MM.1S (cell line): ENCODE results near the gene TNFAIP8.

Experiments
- DNase-seq: peaks from one replicate; pipeline ENCODE4 v3.0.0-alpha.2; 2015
- H2AFZ ChIP-seq: fragments of 300-600 bp; sonication (generic); 2 replicates; pipeline ENCODE4 v1.6.0; 2016; ENCODE audit warnings: antibody characterized with exemption, low read length
- H3F3A ChIP-seq: fragments of 300-600 bp; sonication (generic); 2 replicates; pipeline ENCODE4 v1.6.1; 2016; ENCODE audit warnings: mild to moderate bottlenecking, antibody characterized with exemption, low read length, moderate library complexity, mixed read lengths; ENCODE audit not compliant: insufficient read depth
- H3K27ac ChIP-seq: fragments of 300-600 bp; sonication (generic); 2 replicates; pipeline ENCODE4 v1.5.1; 2016; ENCODE audit warnings: mild to moderate bottlenecking, low read length
- H3K27me3 ChIP-seq: fragments of 300-600 bp; sonication (generic); replicated peaks from 2 replicates; pipeline ENCODE4 v1.6.0; 2016; ENCODE audit warnings: low read length; ENCODE audit not compliant: insufficient read depth
- H3K36me3 ChIP-seq: fragments of 300-600 bp; sonication (generic); replicated peaks from 2 replicates; pipeline ENCODE4 v1.6.1; 2016; ENCODE audit warnings: mild to moderate bottlenecking, low read length, mixed read lengths; ENCODE audit not compliant: insufficient read depth
- H3K4me1 ChIP-seq: fragments of 300-600 bp; sonication (generic); 2 replicates; pipeline ENCODE4 v1.6.1; 2016; ENCODE audit warnings: low read length, mixed read lengths
- H3K4me2 ChIP-seq: fragments of 300-600 bp; sonication (generic); 2 replicates; pipeline ENCODE4 v1.6.0; 2016; ENCODE audit warnings: low read depth, low read length
- H3K4me3 ChIP-seq: fragments of 300-600 bp; sonication (generic); 2 replicates; pipeline ENCODE4 v1.5.1; 2016; ENCODE audit warnings: low read length, mixed read lengths
- H3K79me2 ChIP-seq: fragments of 300-600 bp; sonication (generic); 2 replicates; pipeline ENCODE4 v1.6.1; 2016; ENCODE audit warnings: mixed run types, low read length, mixed read lengths
- H3K9ac ChIP-seq: fragments of 300-600 bp; sonication (generic); 2 replicates; pipeline ENCODE4 v1.6.1; 2016; ENCODE audit warnings: low read length, mixed read lengths
- H3K9me2 ChIP-seq: fragments of 300-600 bp; sonication (generic); replicated peaks from 2 replicates; pipeline ENCODE4 v1.6.1; 2016; ENCODE audit warnings: mild to moderate bottlenecking, low read length, mixed read lengths; ENCODE audit not compliant: insufficient read depth
- H3K9me3 ChIP-seq: fragments of 300-600 bp; sonication (generic); replicated peaks from 2 replicates; pipeline ENCODE4 v1.6.1; 2016; ENCODE audit warnings: mild to moderate bottlenecking, low read length, mixed read lengths; ENCODE audit not compliant: insufficient read depth
- H4K20me1 ChIP-seq: fragments of 300-600 bp; sonication (generic); 2 replicates; pipeline ENCODE4 v1.6.1; 2016; ENCODE audit warnings: mild to moderate bottlenecking, low read length, moderate library complexity, mixed read lengths; ENCODE audit not compliant: insufficient read depth
- CTCF ChIP-seq: fragments of 300-600 bp; sonication (generic); IDR thresholded peaks from 2 replicates; pipeline ENCODE4 v1.5.1; 2016; ENCODE audit warnings: antibody characterized with exemption, low read length, mixed read lengths
- EZH2 ChIP-seq: fragments of 300-600 bp; sonication (generic); optimal IDR thresholded peaks from 2 replicates; pipeline ENCODE3; 2017; ENCODE audit warnings: low read depth, mild to moderate bottlenecking, antibody characterized with exemption, low read length, mixed read lengths
- EZH2phosphoT487 ChIP-seq: fragments of 300-600 bp; sonication (generic); IDR thresholded peaks from 2 replicates; pipeline ENCODE4 v1.6.1; 2018; ENCODE audit warnings: antibody characterized with exemption, low read length

TNFAIP8 gene

DNA sequence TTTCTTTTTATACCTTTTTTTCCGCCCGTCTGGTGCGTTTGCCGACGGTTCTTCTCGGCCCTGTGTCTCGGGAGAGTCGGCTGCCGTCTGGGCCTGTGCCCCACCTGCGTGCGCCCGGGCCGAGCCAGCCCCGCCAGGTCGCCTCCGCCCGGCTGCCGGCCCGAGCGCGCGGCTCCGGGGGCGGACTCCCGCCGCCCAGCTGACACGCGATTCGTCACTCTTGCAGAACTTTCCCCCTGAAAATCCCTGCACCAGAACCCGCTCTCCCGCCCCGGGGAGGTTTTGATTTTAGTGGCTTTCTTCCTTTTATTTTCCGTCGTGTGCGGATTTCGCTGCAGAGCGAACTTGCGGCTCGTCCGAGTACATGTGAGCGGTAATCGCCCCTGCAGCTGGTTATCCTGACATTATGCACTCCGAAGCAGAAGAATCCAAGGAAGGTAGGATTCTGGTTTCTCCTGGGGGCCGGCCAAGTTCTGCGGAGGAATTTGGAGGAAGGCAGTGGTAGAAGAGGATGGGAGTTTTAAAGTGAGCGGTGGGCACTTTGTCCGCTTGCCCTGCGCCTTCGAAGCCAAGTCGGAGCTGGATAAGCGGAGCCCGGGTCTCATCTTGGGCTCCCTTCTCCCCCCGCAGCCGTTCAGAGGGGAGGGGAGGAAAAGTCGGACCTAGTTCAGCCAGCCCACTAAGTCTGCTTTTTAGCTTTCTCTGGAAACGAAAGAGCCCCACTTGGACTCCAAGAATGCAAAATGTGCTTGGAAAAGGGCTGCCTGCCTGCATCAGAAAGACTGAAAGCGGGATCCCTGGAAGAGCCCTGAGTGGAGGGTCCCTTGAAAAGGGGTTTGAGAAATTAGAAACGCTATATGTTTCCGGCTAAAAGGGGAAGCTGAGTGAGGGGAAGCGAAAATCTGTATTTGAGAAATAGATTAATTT, at the start of gene TNFAIP8:
Gene TNFAIP8, plus strand, starts transcription at position 335 of the 927 bp plus-strand sequence. Its CDS starts 72 bp downstream, at position 407.
- H4K20me1 ChIP-seq, result peaks cover 78% of the 10 kb centered on the region
- DNase-seq, result no peak
- H3F3A ChIP-seq, result peaks cover 25% of the 10 kb centered on the region
- H3K79me2 ChIP-seq, result peaks cover 100% of the 10 kb centered on the region
- peaks cover 7% of the 10 kb centered on the region; the same call in 1 of the 2 replicates for H3K36me3 ChIP-seq
- no peak within 1 kb of the TSS for H3K4me3 ChIP-seq
- no peak for TF ChIP-seq EZH2
- TF ChIP-seq EZH2phosphoT487, result no peak
- TF ChIP-seq CTCF, result no peak
- H3K4me1 ChIP-seq, result peaks cover 30% of the 10 kb centered on the region
- H3K27me3 ChIP-seq, result no peaks in the 10 kb centered on the region
- H3K9ac ChIP-seq, result no peak within 1 kb of the TSS
- H3K9me2 ChIP-seq, result no peaks in the 10 kb centered on the region
- no peak within 1 kb of the TSS for H3K4me2 ChIP-seq
- no peaks in the 10 kb centered on the region for H3K9me3 ChIP-seq
- H2AFZ ChIP-seq, result no peak within 1 kb of the TSS
- H3K27ac ChIP-seq, result no peak within 1 kb of the TSS

DNA sequence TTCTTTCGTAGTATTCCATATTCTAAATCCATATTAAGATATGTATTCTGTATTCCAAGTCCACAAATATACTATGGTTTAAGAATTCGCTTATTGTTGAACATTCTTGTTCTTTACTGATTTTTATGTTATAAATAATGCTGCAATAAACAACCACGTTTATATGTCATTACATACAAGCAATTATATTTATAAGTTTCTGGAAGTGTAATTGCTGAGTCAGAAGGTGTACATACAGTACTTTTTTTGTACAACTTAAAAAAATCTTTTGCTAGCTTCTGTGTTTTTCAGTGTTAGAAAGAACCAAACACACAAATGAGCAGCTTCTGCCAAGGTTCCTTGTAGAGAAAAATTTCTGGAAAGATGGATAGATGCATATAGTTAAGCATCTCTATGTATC, 48.6 kb upstream of the TNFAIP8 start:
- no peak overlapping the region for H2AFZ ChIP-seq
- H3K4me3 ChIP-seq, result no peak overlapping the region
- no peaks in the 10 kb centered on the region for H3K36me3 ChIP-seq
- H3F3A ChIP-seq, result peaks cover 29% of the 10 kb centered on the region
- no peak for DNase-seq
- TF ChIP-seq EZH2 (no peak), EZH2phosphoT487 (no peak)
- H3K79me2 ChIP-seq, result peaks cover 41% of the 10 kb centered on the region
- no peak overlapping the region for H3K9ac ChIP-seq
- H3K4me2 ChIP-seq, result peak overlapping the region; percentile 89
- no peaks in the 10 kb centered on the region for H4K20me1 ChIP-seq
- H3K27me3 ChIP-seq, result no peaks in the 10 kb centered on the region
- H3K9me2 ChIP-seq, result no peaks in the 10 kb centered on the region
- peaks cover 32% of the 10 kb centered on the region for H3K4me1 ChIP-seq
- H3K27ac ChIP-seq, result no peak overlapping the region
- H3K9me3 ChIP-seq, result no peaks in the 10 kb centered on the region

DNA sequence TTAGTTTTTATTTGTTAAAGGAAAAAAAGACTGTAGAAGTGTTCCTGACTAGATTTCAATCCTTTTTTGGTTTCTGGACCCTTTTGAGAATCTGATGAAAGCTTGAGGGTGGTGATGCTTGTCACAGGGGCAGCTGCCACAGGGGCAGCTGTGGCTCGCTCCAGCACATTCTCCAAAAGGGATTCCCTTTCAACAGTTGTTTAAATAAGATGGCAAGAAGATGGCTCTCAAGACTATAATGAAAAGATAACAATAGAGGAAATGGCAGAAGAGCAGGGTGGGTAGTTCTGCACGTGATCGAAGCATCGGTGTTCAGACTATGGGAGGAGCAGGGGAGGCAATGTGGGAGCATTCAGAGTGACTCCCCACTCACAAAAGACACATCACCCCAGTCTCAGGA, 46.5 kb upstream of the TNFAIP8 start:
- no peaks in the 10 kb centered on the region for H3K9me3 ChIP-seq
- DNase-seq, result no peak
- TF ChIP-seq EZH2phosphoT487 (no peak), EZH2 (no peak), CTCF (no peak)
- H3K79me2 ChIP-seq, result peaks cover 36% of the 10 kb centered on the region
- H3F3A ChIP-seq, result peaks cover 29% of the 10 kb centered on the region
- H4K20me1 ChIP-seq, result no peaks in the 10 kb centered on the region
- H3K27ac ChIP-seq, result peak overlapping the region; percentile 83; the same call in 1 of the 2 replicates
- H3K4me2 ChIP-seq, result peak overlapping the region; percentile 89
- no peak overlapping the region for H2AFZ ChIP-seq
- H3K9ac ChIP-seq, result no peak overlapping the region
- H3K4me1 ChIP-seq, result peaks cover 32% of the 10 kb centered on the region
- H3K36me3 ChIP-seq, result no peaks in the 10 kb centered on the region
- no peaks in the 10 kb centered on the region for H3K27me3 ChIP-seq
- H3K4me3 ChIP-seq, result peak overlapping the region; percentile 32
- no peaks in the 10 kb centered on the region for H3K9me2 ChIP-seq

- no peaks in the 10 kb centered on the region for H3K27me3 ChIP-seq
- H3K36me3 ChIP-seq, result no peaks in the 10 kb centered on the region
- no peak overlapping the region for H3K4me2 ChIP-seq
- H3K9me3 ChIP-seq, result no peaks in the 10 kb centered on the region
- no peak overlapping the region for H3K27ac ChIP-seq
- no peaks in the 10 kb centered on the region for H3K9me2 ChIP-seq
- H2AFZ ChIP-seq, result no peak overlapping the region
- peaks cover 25% of the 10 kb centered on the region for H3K79me2 ChIP-seq
- TF ChIP-seq CTCF (no peak), EZH2 (no peak), EZH2phosphoT487 (no peak)
- peaks cover 29% of the 10 kb centered on the region for H3F3A ChIP-seq
- no peak for DNase-seq
- H4K20me1 ChIP-seq, result no peaks in the 10 kb centered on the region
- no peak overlapping the region for H3K9ac ChIP-seq
- H3K4me1 ChIP-seq, result peaks cover 40% of the 10 kb centered on the region
- no peak overlapping the region for H3K4me3 ChIP-seq
Measured at GRCh38 chr5:119311688-119312087, 44.1 kb upstream of the TNFAIP8 start.
